ENCODE measurements around the gene DRGX. TPM values are rescaled to one million over a fixed set of nuclear protein-coding genes. Genes with fewer than 3 reads are reported as not detected.

Gene DRGX
- total RNA-seq, 1 donor = not detected

- no peaks in the 10 kb centered on the region for H3K9me3 ChIP-seq (ENCODE audit: low read depth, low read length)
- H3K4me3 ChIP-seq (ENCODE audit: low read length) = no peak overlapping the region
- no peaks in the 10 kb centered on the region for H3K27me3 ChIP-seq (ENCODE audit: insufficient read depth, low read length)
- H3K4me1 ChIP-seq (ENCODE audit: insufficient read depth, low read length) = no peaks in the 10 kb centered on the region
These were observed 14.6 kb downstream of the DRGX start for GRCh38 chr10:49381111-49381900.

GRCh38 chr10:49379596-49380410 is 16.1 kb downstream of the DRGX start:
- no peak overlapping the region for H3K4me3 ChIP-seq (ENCODE audit: low read length)

GRCh38 chr10:49377256-49377655 is 18.6 kb downstream of the DRGX start:
- H3K4me3 ChIP-seq (ENCODE audit: low read length) = no peak overlapping the region
- H3K27me3 ChIP-seq (ENCODE audit: insufficient read depth, low read length) = no peaks in the 10 kb centered on the region
- no peaks in the 10 kb centered on the region for H3K4me1 ChIP-seq (ENCODE audit: insufficient read depth, low read length)
- no peaks in the 10 kb centered on the region for H3K9me3 ChIP-seq (ENCODE audit: low read depth, low read length)

More at GRCh38 chr10:49379596-49380410, 16.1 kb downstream of the DRGX start:
- H3K9me3 ChIP-seq (ENCODE audit: low read depth, low read length) = no peaks in the 10 kb centered on the region
- no peaks in the 10 kb centered on the region for H3K4me1 ChIP-seq (ENCODE audit: insufficient read depth, low read length)
- no peaks in the 10 kb centered on the region for H3K27me3 ChIP-seq (ENCODE audit: insufficient read depth, low read length)

- Histone ChIP-seq H3K4me1 (ENCODE audit: insufficient read depth, low read length) (no peaks in the 10 kb centered on the region), H3K27me3 (ENCODE audit: insufficient read depth, low read length) (no peaks in the 10 kb centered on the region), H3K4me3 (ENCODE audit: low read length) (no peak overlapping the region), H3K9me3 (ENCODE audit: low read depth, low read length) (no peaks in the 10 kb centered on the region)
These were observed 20.3 kb downstream of the DRGX start for GRCh38 chr10:49375611-49376010.

GRCh38 chr10:49374740-49375139 is 21.1 kb downstream of the DRGX start:
- Histone ChIP-seq H3K27me3 (ENCODE audit: insufficient read depth, low read length) (no peaks in the 10 kb centered on the region), H3K4me1 (ENCODE audit: insufficient read depth, low read length) (no peaks in the 10 kb centered on the region), H3K4me3 (ENCODE audit: low read length) (no peak overlapping the region), H3K9me3 (ENCODE audit: low read depth, low read length) (no peaks in the 10 kb centered on the region)

- no peaks in the 10 kb centered on the region for H3K4me1 ChIP-seq (ENCODE audit: insufficient read depth, low read length)
- no peaks in the 10 kb centered on the region for H3K27me3 ChIP-seq (ENCODE audit: insufficient read depth, low read length)
- no peak overlapping the region for H3K4me3 ChIP-seq (ENCODE audit: low read length)
- no peaks in the 10 kb centered on the region for H3K9me3 ChIP-seq (ENCODE audit: low read depth, low read length)
These were observed 22.5 kb downstream of the DRGX start for GRCh38 chr10:49373361-49373760.

- Histone ChIP-seq H3K9me3 (ENCODE audit: low read depth, low read length) (no peaks in the 10 kb centered on the region), H3K27me3 (ENCODE audit: insufficient read depth, low read length) (no peaks in the 10 kb centered on the region), H3K4me1 (ENCODE audit: insufficient read depth, low read length) (no peaks in the 10 kb centered on the region), H3K4me3 (ENCODE audit: low read length) (no peak overlapping the region)
These were observed 23.9 kb downstream of the DRGX start for GRCh38 chr10:49371967-49372366.

- Histone ChIP-seq H3K27me3 (ENCODE audit: insufficient read depth, low read length) (no peaks in the 10 kb centered on the region), H3K9me3 (ENCODE audit: low read depth, low read length) (no peaks in the 10 kb centered on the region), H3K4me3 (ENCODE audit: low read length) (no peak overlapping the region), H3K4me1 (ENCODE audit: insufficient read depth, low read length) (no peaks in the 10 kb centered on the region)
These were observed 25.4 kb downstream of the DRGX start for GRCh38 chr10:49370326-49371100.

- Histone ChIP-seq H3K4me1 (ENCODE audit: insufficient read depth, low read length) (no peaks in the 10 kb centered on the region), H3K9me3 (ENCODE audit: low read depth, low read length) (no peaks in the 10 kb centered on the region), H3K27me3 (ENCODE audit: insufficient read depth, low read length) (no peaks in the 10 kb centered on the region), H3K4me3 (ENCODE audit: low read length) (no peak overlapping the region)
These were observed 26.4 kb downstream of the DRGX start for GRCh38 chr10:49369216-49370162.

GRCh38 chr10:49368256-49368655 is 27.6 kb downstream of the DRGX start:
- no peaks in the 10 kb centered on the region for H3K27me3 ChIP-seq (ENCODE audit: insufficient read depth, low read length)
- no peaks in the 10 kb centered on the region for H3K9me3 ChIP-seq (ENCODE audit: low read depth, low read length)
- H3K4me1 ChIP-seq (ENCODE audit: insufficient read depth, low read length) = no peaks in the 10 kb centered on the region
- no peak overlapping the region for H3K4me3 ChIP-seq (ENCODE audit: low read length)

GRCh38 chr10:49367600-49367999 is 28.3 kb downstream of the DRGX start:
- Histone ChIP-seq H3K4me1 (ENCODE audit: insufficient read depth, low read length) (peaks cover 3% of the 10 kb centered on the region), H3K9me3 (ENCODE audit: low read depth, low read length) (no peaks in the 10 kb centered on the region), H3K27me3 (ENCODE audit: insufficient read depth, low read length) (no peaks in the 10 kb centered on the region), H3K4me3 (ENCODE audit: low read length) (no peak overlapping the region)

- H3K4me1 ChIP-seq (ENCODE audit: insufficient read depth, low read length) = peaks cover 10% of the 10 kb centered on the region
- H3K27me3 ChIP-seq (ENCODE audit: insufficient read depth, low read length) = no peaks in the 10 kb centered on the region
- no peaks in the 10 kb centered on the region for H3K9me3 ChIP-seq (ENCODE audit: low read depth, low read length)
- H3K4me3 ChIP-seq (ENCODE audit: low read length) = no peak overlapping the region
These were observed 29.4 kb downstream of the DRGX start for GRCh38 chr10:49366460-49366859.

GRCh38 chr10:49365675-49366415 is 30.0 kb downstream of the DRGX start:
- H3K4me1 ChIP-seq (ENCODE audit: insufficient read depth, low read length) = peaks cover 10% of the 10 kb centered on the region
- no peak overlapping the region for H3K4me3 ChIP-seq (ENCODE audit: low read length)
- no peaks in the 10 kb centered on the region for H3K9me3 ChIP-seq (ENCODE audit: low read depth, low read length)
- H3K27me3 ChIP-seq (ENCODE audit: insufficient read depth, low read length) = no peaks in the 10 kb centered on the region

GRCh38 chr10:49365275-49365674 is 30.6 kb downstream of the DRGX start:
- Histone ChIP-seq H3K9me3 (ENCODE audit: low read depth, low read length) (no peaks in the 10 kb centered on the region), H3K27me3 (ENCODE audit: insufficient read depth, low read length) (no peaks in the 10 kb centered on the region), H3K4me1 (ENCODE audit: insufficient read depth, low read length) (peaks cover 14% of the 10 kb centered on the region), H3K4me3 (ENCODE audit: low read length) (no peak overlapping the region)
